HEK293T (cell line): ENCODE measurements around the gene ZNF529.

Source experiments
- ARNT ChIP-seq: fragments of 450-650 bp; IDR thresholded peaks from 2 replicates; pipeline ENCODE4 v1.6.1; 2017; ENCODE audit warnings: mild to moderate bottlenecking
- FOXA1 ChIP-seq: fragments of 450-650 bp; IDR thresholded peaks from 2 replicates; pipeline ENCODE4 v1.6.1; 2016; ENCODE audit warnings: mild to moderate bottlenecking
- L3MBTL2 ChIP-seq: fragments of 450-650 bp; conservative IDR thresholded peaks from 2 replicates; pipeline ENCODE4 v1.6.1; 2016; ENCODE audit warnings: mild to moderate bottlenecking
- NFRKB ChIP-seq: fragments of 450-650 bp; IDR thresholded peaks from 2 replicates; pipeline ENCODE4 v1.6.1; 2016; ENCODE audit warnings: mild to moderate bottlenecking, moderate library complexity

- TF ChIP-seq L3MBTL2 = no peak
- TF ChIP-seq FOXA1 = no peak
- TF ChIP-seq NFRKB = no peak
- no peak for TF ChIP-seq ARNT
Measured at GRCh38 chr19:36573895-36574720, 1.0 kb upstream of the ZNF529 start.
